ENCODE data around the gene PARP15.
"Not testable (repeated sequence)": the region's sequence is repeated elsewhere in the genome, so short reads cannot be mapped to it uniquely, and the experiment has no call there.

The PARP15 gene

GRCh38 chr3:122577409-122578031, at the start of gene PARP15:
Gene PARP15 (plus strand): TSS chr3:122577650. CDS start chr3:122577668, 18 bp downstream.
- DNase-seq = peak; percentile 30 to 46 (median 32)

GRCh38 chr3:122530164-122530563, 47.3 kb upstream of the PARP15 start:
- DNase-seq = no peak

- DNase-seq = no peak
These were observed 44.0 kb upstream of the PARP15 start for GRCh38 chr3:122533480-122533879.

- DNase-seq = peak; percentile 53 to 67 (median 66)
These were observed 43.5 kb upstream of the PARP15 start for GRCh38 chr3:122533931-122534334.

- DNase-seq = no peak
These were observed 41.4 kb upstream of the PARP15 start for GRCh38 chr3:122535964-122536631.

GRCh38 chr3:122536632-122537001, 40.8 kb upstream of the PARP15 start:
- DNase-seq = no peak

GRCh38 chr3:122538956-122539490, 38.4 kb upstream of the PARP15 start:
- peak; percentile 36 to 61 (median 48) for DNase-seq

GRCh38 chr3:122546151-122546550, 31.3 kb upstream of the PARP15 start:
- no peak for DNase-seq

GRCh38 chr3:122548076-122548475, 29.4 kb upstream of the PARP15 start:
- DNase-seq = no peak

- DNase-seq = no peak
These were observed 28.8 kb upstream of the PARP15 start for GRCh38 chr3:122548619-122549018.

GRCh38 chr3:122553171-122553570, 24.3 kb upstream of the PARP15 start:
- DNase-seq = no peak

GRCh38 chr3:122555275-122556071, 22.0 kb upstream of the PARP15 start:
- DNase-seq = no peak

- no peak for DNase-seq
These were observed 20.1 kb upstream of the PARP15 start for GRCh38 chr3:122557356-122557755.

GRCh38 chr3:122558605-122559004, 18.8 kb upstream of the PARP15 start:
- no peak for DNase-seq

- no peak for DNase-seq
These were observed 17.5 kb upstream of the PARP15 start for GRCh38 chr3:122559906-122560305.

- DNase-seq = peak; percentile 75 to 86 (median 85)
These were observed 16.8 kb upstream of the PARP15 start for GRCh38 chr3:122560680-122561079.

- DNase-seq = no peak
These were observed 14.3 kb upstream of the PARP15 start for GRCh38 chr3:122562923-122563716.

GRCh38 chr3:122563717-122564025, 13.8 kb upstream of the PARP15 start:
- peak; percentile 46 to 66 (median 62) for DNase-seq

- peak; percentile 94 to 95 (median 95) for DNase-seq
These were observed 13.1 kb upstream of the PARP15 start, which contains the start of the genes DTX3L and PARP9 for GRCh38 chr3:122564155-122564912. Gene DTX3L (plus strand): TSS chr3:122564338. CDS start chr3:122564427, 89 bp downstream. Gene PARP9 (minus strand): TSS chr3:122564300. CDS start chr3:122559620, 4,680 bp downstream.

- not testable (repeated sequence) for DNase-seq
These were observed 9.3 kb upstream of the PARP15 start for GRCh38 chr3:122568131-122568530.

- DNase-seq = no peak
These were observed 8.7 kb upstream of the PARP15 start for GRCh38 chr3:122568755-122569154.

- peak; percentile 73 to 83 (median 79) for DNase-seq
These were observed 4.5 kb upstream of the PARP15 start for GRCh38 chr3:122572940-122573412.

All from suppressor macrophage treated with lipopolysaccharide for 1 hour (primary cell).